A549 (cell line): ENCODE results near the gene PITPNC1. TPM values are rescaled to one million over a fixed set of nuclear protein-coding genes. Genes with fewer than 3 reads are reported as not detected.

ENCODE experiments used
- ATAC-seq, 2 experiments: fragments of 200-7000 bp in 1 of 2; fragments of >200 bp in 1 of 2; cut with Nextera tagmentation in 1 of 2; cut with Tn5 transposase in 1 of 2; 3 replicates each; pipeline versions ENCODE4 v1.8.0 to v1.9.1; 2018 to 2020; ENCODE audit warnings: mild to moderate bottlenecking in 1 of 2, moderate library complexity in 1 of 2
- CTCF ChIA-PET: fragments of 300-600 bp; sonication (Branson Sonifier 250); formaldehyde crosslinking; extraction: SDS; loops from one replicate; lab custom pipeline; 2021; ENCODE audit warnings: antibody characterized with exemption, inconsistent platforms; lab: Yijun Ruan, JAX
- POLR2A ChIA-PET: fragments of 350-600 bp; formaldehyde crosslinking; extraction: SDS; loops from one replicate; lab custom pipeline; 2021; ENCODE audit warnings: antibody characterized with exemption, inconsistent platforms; lab: Yijun Ruan, JAX
- DNase-seq, 2 experiments: peaks; one replicate each; pipeline versions ENCODE4 v3.0.0 to v3.0.0-alpha.2; 2011 to 2016; ENCODE audit warnings: low read depth in 1 of 2, low spot score in 1 of 2
- FAIRE-seq: peaks from 2 replicates; lab custom pipeline; 2011; peaks lifted over from hg19 to GRCh38; lab: Jason Lieb, UNC
- H3K27ac ChIP-seq, 2 experiments: fragments of >200 bp; sonication (Bioruptor Twin); formaldehyde crosslinking; 3 replicates each; pipeline ENCODE4 v1.5.1; 2016 to 2017
- H3K4me1 ChIP-seq: fragments of >200 bp; sonication (Bioruptor Twin); formaldehyde crosslinking; 3 replicates; pipeline ENCODE4 v1.6.1; 2016
- H3K4me2 ChIP-seq: fragments of >200 bp; sonication (Bioruptor Twin); formaldehyde crosslinking; 3 replicates; pipeline ENCODE4 v1.6.1; 2016
- H3K4me3 ChIP-seq: fragments of >200 bp; sonication (Bioruptor Twin); formaldehyde crosslinking; 3 replicates; pipeline ENCODE4 v1.5.1; 2016
- H3K9me3 ChIP-seq: fragments of >200 bp; sonication (Bioruptor Twin); formaldehyde crosslinking; 3 replicates; pipeline ENCODE4 v1.6.1; 2016
- ATOH8 ChIP-seq: fragments of 250-450 bp; sonication (Bioruptor Pico); IDR thresholded peaks from 2 replicates; pipeline ENCODE4 v1.5.0; 2020; ENCODE audit warnings: low read depth, mild to moderate bottlenecking, moderate library complexity
- CBX8 ChIP-seq: fragments of 200-600 bp; sonication (generic); IDR thresholded peaks from 2 replicates; pipeline ENCODE4 v1.6.1; 2016
- CHD2 ChIP-seq: fragments of 150-350 bp; IDR thresholded peaks from 2 replicates; pipeline ENCODE4 v1.6.1; 2014; ENCODE audit warnings: low read length; ENCODE audit not compliant: partially characterized antibody
- EHF ChIP-seq: fragments of 250-450 bp; sonication (Bioruptor Pico); IDR thresholded peaks from 2 replicates; pipeline ENCODE4 v1.5.0; 2020; ENCODE audit warnings: mild to moderate bottlenecking
- FOSL2 ChIP-seq, 2 experiments: fragments of 450-650 bp in 1 of 2; fragments of >200 bp in 1 of 2; sonication (Bioruptor Twin) in 1 of 2; formaldehyde crosslinking; IDR thresholded peaks; 2 replicates each; pipeline versions ENCODE4 v1.5.0 to v1.6.1; 2016 to 2020; ENCODE audit warnings: mild to moderate bottlenecking in 1 of 2, moderate library complexity in 1 of 2
- FOXS1 ChIP-seq: fragments of 250-450 bp; sonication (Bioruptor Pico); IDR thresholded peaks from 2 replicates; pipeline ENCODE4 v1.5.0; 2020; ENCODE audit warnings: mild to moderate bottlenecking, moderate library complexity
- GATA3 ChIP-seq: IDR thresholded peaks from 2 replicates; pipeline ENCODE4 v1.6.1; 2012; ENCODE audit warnings: borderline replicate concordance
- HDAC2 ChIP-seq: fragments of 200-600 bp; sonication (generic); IDR thresholded peaks from 2 replicates; pipeline ENCODE4 v1.6.1; 2016
- HOXB13 ChIP-seq: fragments of 250-450 bp; sonication (Bioruptor Pico); IDR thresholded peaks from 2 replicates; pipeline ENCODE4 v1.5.0; 2020; ENCODE audit warnings: low read depth, mild to moderate bottlenecking, moderate library complexity
- JUNB ChIP-seq: fragments of >200 bp; sonication (Bioruptor Twin); formaldehyde crosslinking; IDR thresholded peaks from 2 replicates; pipeline ENCODE4 v1.6.1; 2016
- KDM5A ChIP-seq: fragments of 200-600 bp; sonication (generic); IDR thresholded peaks from 2 replicates; pipeline ENCODE4 v1.6.1; 2016; ENCODE audit warnings: antibody characterized with exemption, mild to moderate bottlenecking
- MAFK ChIP-seq: fragments of 450-650 bp; IDR thresholded peaks from 2 replicates; pipeline ENCODE4 v1.6.1; 2014; ENCODE audit not compliant: partially characterized antibody
- MAX ChIP-seq: IDR thresholded peaks from 2 replicates; pipeline ENCODE4 v1.6.1; 2012
- MYC ChIP-seq: IDR thresholded peaks from 2 replicates; pipeline ENCODE4 v1.6.1; 2012; ENCODE audit warnings: mild to moderate bottlenecking, inconsistent platforms, low read length, improper control_type of control experiment, borderline replicate concordance
- NFE2L2 ChIP-seq: fragments of 150-350 bp; conservative IDR thresholded peaks from 2 replicates; pipeline ENCODE4 v1.6.1; 2014; ENCODE audit warnings: low read length
- NPAS2 ChIP-seq: fragments of 250-450 bp; sonication (Bioruptor Pico); IDR thresholded peaks from 2 replicates; pipeline ENCODE4 v1.8.0; 2022; ENCODE audit warnings: mild to moderate bottlenecking, moderate library complexity, borderline replicate concordance
- PBX3 ChIP-seq: IDR thresholded peaks from 2 replicates; pipeline ENCODE4 v1.6.1; 2012
- POLR2A ChIP-seq: IDR thresholded peaks from 2 replicates; pipeline ENCODE4 v1.6.1; 2012; ENCODE audit warnings: mild to moderate bottlenecking, low read length
- RARB ChIP-seq: fragments of 250-450 bp; sonication (Bioruptor Pico); IDR thresholded peaks from 2 replicates; pipeline ENCODE4 v1.8.0; 2021; ENCODE audit warnings: mild to moderate bottlenecking, moderate library complexity
- REST ChIP-seq: fragments of 200-600 bp; sonication (generic); IDR thresholded peaks from 2 replicates; pipeline ENCODE4 v1.6.1; 2016; ENCODE audit warnings: antibody characterized with exemption, mild to moderate bottlenecking, moderate library complexity
- RFX5 ChIP-seq: fragments of 450-650 bp; IDR thresholded peaks from 2 replicates; pipeline ENCODE4 v1.7.1; 2014; ENCODE audit warnings: antibody characterized with exemption, mild to moderate bottlenecking, moderate library complexity
- SMC3 ChIP-seq: fragments of >200 bp; sonication (Bioruptor Twin); formaldehyde crosslinking; IDR thresholded peaks from 3 replicates; pipeline ENCODE4 v1.6.1; 2018; ENCODE audit warnings: inconsistent platforms
- TFCP2L1 ChIP-seq: fragments of 250-450 bp; sonication (Bioruptor Pico); IDR thresholded peaks from 2 replicates; pipeline ENCODE4 v1.5.0; 2021; ENCODE audit warnings: mild to moderate bottlenecking
- TP53 ChIP-seq: fragments of 250-450 bp; sonication (Bioruptor Pico); IDR thresholded peaks from 2 replicates; pipeline ENCODE4 v1.5.0; 2021; ENCODE audit warnings: mild to moderate bottlenecking, moderate library complexity
- ZC3H11A ChIP-seq: fragments of 450-650 bp; IDR thresholded peaks from 2 replicates; pipeline ENCODE4 v1.6.1; 2014; ENCODE audit warnings: antibody characterized with exemption, mild to moderate bottlenecking
- ZNF302 ChIP-seq: fragments of 250-450 bp; sonication (Bioruptor Pico); IDR thresholded peaks from 2 replicates; pipeline ENCODE4 v1.9.0; 2021; ENCODE audit warnings: inconsistent platforms, mild to moderate bottlenecking, moderate library complexity
- ZSCAN20 ChIP-seq: fragments of 250-450 bp; sonication (Bioruptor Pico); IDR thresholded peaks from 2 replicates; pipeline ENCODE4 v1.8.0; 2022; ENCODE audit warnings: mild to moderate bottlenecking, moderate library complexity
- WGBS: methylation state at CpG from one replicate; pipeline ENCODE4 v1.1.6; 2017; ENCODE audit errors: missing lambda C conversion rate; 5-methylcytosine and 5-hydroxymethylcytosine counted together
- polyA plus RNA-seq, 4 experiments: library from polyadenylated mRNA; depleted of rRNA in 3 of 4; stranded (reverse); fragments of >200 nt; fragmentation: RNase III in 1 of 4; extraction: RNeasy Plus Mini Kit Qiagen cat#74134 plus additional on column Dnase treatment in 1 of 4; gene quantifications; 2 replicates in 3 of 4; 3 replicates in 1 of 4; pipeline ENCODE4 v1.2.3, GENCODE V29; 2011 to 2017

Gene PITPNC1
- polyA plus RNA-seq, 2 of the 4 experiments (the other 2 are of a cell fraction) = 3.7 to 11.2 TPM

GRCh38 chr17:67531291-67531690 lies 154.2 kb downstream of the PITPNC1 start:
- peaks cover 8% of the 10 kb centered on the region; the same call in 1 of the 3 replicates for H3K4me1 ChIP-seq
- ChIA-PET POLR2A (no interaction called here), CTCF (interaction anchor here (0.8 to 3.3 kb wide), 3 partner anchors 13 to 153 kb away, joined by 3 to 9 read pairs (median 4); no protein-coding TSS in a partner anchor)
- no peak overlapping the region for H3K4me2 ChIP-seq
- TF ChIP-seq NFE2L2 (no peak), CHD2 (no peak), GATA3 (no peak), TP53 (CRISPR knock-in tag) (no peak), ZNF302 (CRISPR knock-in tag) (no peak), RARB (no peak), TFCP2L1 (CRISPR knock-in tag) (no peak), EHF (CRISPR knock-in tag) (no peak), KDM5A (no peak), ZSCAN20 (CRISPR knock-in tag) (no peak), HOXB13 (no peak), JUNB (no peak), REST (no peak), ATOH8 (CRISPR knock-in tag) (no peak), MAX (no peak), HDAC2 (no peak), POLR2A (no peak)
- ATAC-seq (no peak), FAIRE-seq (no peak), DNase-seq (no peak)
- no peak overlapping the region for H3K27ac ChIP-seq
- no peaks in the 10 kb centered on the region for H3K9me3 ChIP-seq
- no peak overlapping the region for H3K4me3 ChIP-seq
- WGBS = 83% methylated on average over 12 of the region's 12 CpGs

GRCh38 chr17:67532326-67532871 lies 155.3 kb downstream of the PITPNC1 start:
- DNase-seq = no peak
- ATAC-seq = no peak
- CTCF ChIA-PET = interaction anchor here (1.0 to 3.3 kb wide), 5 partner anchors 20 to 157 kb away, joined by 3 to 9 read pairs (median 3); no protein-coding TSS in a partner anchor
- Histone ChIP-seq H3K4me3 (no peak overlapping the region), H3K9me3 (no peaks in the 10 kb centered on the region), H3K27ac (no peak overlapping the region), H3K4me1 (peaks cover 8% of the 10 kb centered on the region; the same call in 1 of the 3 replicates), H3K4me2 (no peak overlapping the region)
- WGBS = 84% methylated on average over 10 of the region's 10 CpGs
- no peak for FAIRE-seq
- no peak for TF ChIP-seq ATOH8 (CRISPR knock-in tag)
- TF ChIP-seq REST = no peak
- TF ChIP-seq ZC3H11A = no peak
- no peak for TF ChIP-seq FOSL2 (IDR thresholded peaks at IDR 0.05)
- no peak for TF ChIP-seq FOSL2 (CRISPR knock-in tag; IDR thresholded peaks at IDR 0.05)
- no peak for TF ChIP-seq RARB
- TF ChIP-seq MAFK = no peak
- TF ChIP-seq NPAS2 (CRISPR knock-in tag) = no peak
- no peak for TF ChIP-seq FOXS1 (CRISPR knock-in tag)
- no peak for TF ChIP-seq ZSCAN20 (CRISPR knock-in tag)
- no peak for TF ChIP-seq MYC
- no peak for TF ChIP-seq TFCP2L1 (CRISPR knock-in tag)
- TF ChIP-seq RFX5 = no peak
- TF ChIP-seq PBX3 = no peak
- TF ChIP-seq CBX8 = no peak
- TF ChIP-seq SMC3 = no peak
- POLR2A ChIA-PET = no interaction called here
